Measurements from ENCODE around the gene CFAP92.
A peak's percentile ranks its signal among the peaks of the same experiment; 100 is the strongest.

GRCh38 chr3:129016356-129016719 lies 22.5 kb upstream of the CFAP92 start:
- TF ChIP-seq POLR2A (IDR thresholded peaks at IDR 0.05) (no peak), CTCF (IDR thresholded peaks at IDR 0.05) (peak in 3 of 6 experiments; percentile 16 to 47 (median 29))

Data from Peyer's patch (tissue), 4 donors.